Measurements from ENCODE around the gene PDZRN3. TPM values are rescaled to one million over a fixed set of nuclear protein-coding genes. Genes with fewer than 3 reads are reported as not detected.

Gene PDZRN3
- total RNA-seq, 1 donor, result 76.8 TPM

DNA sequence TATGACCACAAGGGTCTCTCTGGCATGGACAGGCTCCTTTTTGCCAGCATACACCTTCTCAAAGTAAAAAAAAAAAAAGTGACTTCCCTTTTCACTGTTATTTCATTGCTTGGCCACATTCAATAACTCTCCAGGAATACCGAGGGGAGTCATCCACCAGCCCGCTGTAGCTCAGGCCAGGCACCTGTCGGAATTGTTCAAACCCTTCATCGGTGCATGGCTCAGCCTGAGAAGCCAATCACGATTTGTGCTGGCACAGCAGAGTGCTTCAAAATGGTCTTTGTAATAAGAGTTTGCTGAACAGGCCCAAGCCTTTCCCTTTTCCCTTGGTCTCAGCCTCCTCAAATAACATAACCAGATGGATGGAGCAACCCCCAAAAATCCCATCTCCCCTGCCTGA lies 145.4 kb downstream of the PDZRN3 start:
- no peak for DNase-seq (ENCODE audit: low read depth)
- no peak overlapping the region for H3K4me3 ChIP-seq (ENCODE audit: low read depth, low read length)
- TF ChIP-seq, protein P1, sequence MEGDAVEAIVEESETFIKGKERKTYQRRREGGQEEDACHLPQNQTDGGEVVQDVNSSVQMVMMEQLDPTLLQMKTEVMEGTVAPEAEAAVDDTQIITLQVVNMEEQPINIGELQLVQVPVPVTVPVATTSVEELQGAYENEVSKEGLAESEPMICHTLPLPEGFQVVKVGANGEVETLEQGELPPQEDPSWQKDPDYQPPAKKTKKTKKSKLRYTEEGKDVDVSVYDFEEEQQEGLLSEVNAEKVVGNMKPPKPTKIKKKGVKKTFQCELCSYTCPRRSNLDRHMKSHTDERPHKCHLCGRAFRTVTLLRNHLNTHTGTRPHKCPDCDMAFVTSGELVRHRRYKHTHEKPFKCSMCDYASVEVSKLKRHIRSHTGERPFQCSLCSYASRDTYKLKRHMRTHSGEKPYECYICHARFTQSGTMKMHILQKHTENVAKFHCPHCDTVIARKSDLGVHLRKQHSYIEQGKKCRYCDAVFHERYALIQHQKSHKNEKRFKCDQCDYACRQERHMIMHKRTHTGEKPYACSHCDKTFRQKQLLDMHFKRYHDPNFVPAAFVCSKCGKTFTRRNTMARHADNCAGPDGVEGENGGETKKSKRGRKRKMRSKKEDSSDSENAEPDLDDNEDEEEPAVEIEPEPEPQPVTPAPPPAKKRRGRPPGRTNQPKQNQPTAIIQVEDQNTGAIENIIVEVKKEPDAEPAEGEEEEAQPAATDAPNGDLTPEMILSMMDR (IDR thresholded peaks at IDR 0.05; ENCODE audit: insufficient read depth, low read length), result no peak

DNA sequence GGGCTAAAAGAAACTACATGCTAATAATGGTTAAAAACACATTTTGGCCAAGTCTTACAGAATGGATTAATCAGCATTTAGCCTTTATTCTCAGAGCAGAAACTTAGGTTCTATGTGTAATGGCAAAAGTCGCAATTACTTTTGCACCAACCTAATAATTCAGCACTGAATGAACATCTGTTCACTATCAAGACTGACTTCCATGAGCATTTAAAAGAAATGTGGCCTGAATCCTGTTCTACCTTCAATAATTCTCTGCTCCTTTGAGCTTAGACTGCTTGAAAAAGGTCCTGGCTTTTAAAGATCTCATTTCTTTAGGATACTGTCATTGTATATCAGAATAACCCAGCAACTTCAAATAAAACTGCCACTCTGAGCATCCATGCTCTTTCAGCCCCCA lies 145.9 kb downstream of the PDZRN3 start:
- no peak for DNase-seq (ENCODE audit: low read depth)
- no peak overlapping the region for H3K4me3 ChIP-seq (ENCODE audit: low read depth, low read length)
- TF ChIP-seq, protein P1 (IDR thresholded peaks at IDR 0.05; ENCODE audit: insufficient read depth, low read length), result no peak

DNA sequence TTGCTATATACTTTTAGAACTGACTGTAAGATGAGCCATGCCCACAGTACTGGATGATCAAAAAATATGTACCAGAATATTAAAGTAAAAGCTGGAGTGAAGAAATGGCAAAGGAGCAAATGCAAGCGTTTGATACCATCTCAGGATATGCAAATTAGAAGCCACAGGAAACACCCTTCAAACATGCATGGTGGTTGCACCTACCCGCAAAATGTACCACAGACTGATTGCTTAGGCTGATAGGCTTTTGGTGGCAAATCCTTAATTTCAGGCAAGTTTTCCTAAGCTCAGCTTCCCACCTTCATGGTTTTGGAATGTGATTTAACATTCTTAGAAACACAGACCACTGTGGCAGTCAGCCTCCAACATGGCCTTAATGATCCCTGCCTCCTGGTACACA lies 149.0 kb downstream of the PDZRN3 start:
- no peak for DNase-seq (ENCODE audit: low read depth)
- TF ChIP-seq, protein P1 (IDR thresholded peaks at IDR 0.05; ENCODE audit: insufficient read depth, low read length), result no peak
- no peak overlapping the region for H3K4me3 ChIP-seq (ENCODE audit: low read depth, low read length)

DNA sequence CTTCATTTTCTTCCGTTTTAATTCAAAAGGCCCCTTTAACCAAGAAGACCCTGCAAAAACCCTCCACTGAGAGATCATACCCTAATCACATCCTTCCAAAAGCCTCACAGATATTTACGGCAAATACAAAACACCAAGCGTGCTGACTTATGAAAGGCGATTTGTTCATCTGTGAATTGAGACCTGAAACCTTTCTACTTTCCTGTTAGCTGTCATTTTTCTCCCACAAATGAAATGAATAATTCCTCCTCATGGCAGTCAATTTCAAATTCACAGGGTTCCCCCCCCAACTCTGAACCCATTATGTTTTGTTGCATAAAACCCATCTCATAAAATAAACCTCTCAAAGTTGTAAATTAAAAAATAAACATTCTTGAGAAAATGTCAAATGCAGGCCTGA lies 149.6 kb downstream of the PDZRN3 start:
- DNase-seq (ENCODE audit: low read depth), result no peak
- TF ChIP-seq, protein P1 (IDR thresholded peaks at IDR 0.05; ENCODE audit: insufficient read depth, low read length), result no peak
- H3K4me3 ChIP-seq (ENCODE audit: low read depth, low read length), result no peak overlapping the region

GRCh38 chr3:73474619-73475018 lies 150.1 kb downstream of the PDZRN3 start:
- no peak for DNase-seq (ENCODE audit: low read depth)
- H3K4me3 ChIP-seq (ENCODE audit: low read depth, low read length), result no peak overlapping the region
- TF ChIP-seq, protein P1 (IDR thresholded peaks at IDR 0.05; ENCODE audit: insufficient read depth, low read length), result no peak

DNA sequence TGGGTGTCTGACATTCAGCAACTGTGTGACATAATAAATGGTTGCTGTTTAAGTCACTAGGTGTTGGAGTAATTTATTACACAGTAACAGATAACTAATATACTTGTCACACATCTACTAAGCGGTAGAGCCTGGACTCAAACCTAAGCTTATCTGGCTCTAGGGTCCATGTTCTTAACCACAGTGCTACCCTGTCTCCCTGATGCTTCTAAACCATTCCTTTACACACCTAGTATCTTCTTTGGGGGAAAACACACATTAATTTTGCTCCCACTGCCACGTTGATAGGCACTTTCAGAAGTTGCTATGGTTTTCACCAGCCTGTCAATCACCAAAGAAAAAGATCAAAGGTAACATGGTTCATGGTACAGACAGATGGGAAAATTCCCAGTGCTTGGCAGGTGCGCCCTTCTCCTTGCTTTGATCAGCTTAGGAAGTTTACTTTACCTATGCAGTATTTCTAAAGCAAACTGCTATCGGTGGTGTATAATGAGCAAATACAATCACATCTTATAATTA lies 150.8 kb downstream of the PDZRN3 start:
- TF ChIP-seq, protein P1 (IDR thresholded peaks at IDR 0.05; ENCODE audit: insufficient read depth, low read length), result no peak
- DNase-seq (ENCODE audit: low read depth), result no peak
- H3K4me3 ChIP-seq (ENCODE audit: low read depth, low read length), result no peak overlapping the region
